HepG2 (cell line): Measurements from ENCODE around the gene RNF13. TPM values are rescaled to one million over a fixed set of nuclear protein-coding genes. Genes with fewer than 3 reads are reported as not detected.
A peak's percentile ranks its signal among the peaks of the same experiment; 100 is the strongest.

ENCODE experiments used
- AGO1 ChIP-seq: fragments of 200-400 bp; formaldehyde crosslinking; IDR thresholded peaks from 2 replicates; pipeline ENCODE4 v1.6.1; 2017; ENCODE audit warnings: mild to moderate bottlenecking, low read depth, low read length, moderate library complexity; ENCODE audit not compliant: poor library complexity, severe bottlenecking
- KMT2B ChIP-seq: IDR thresholded peaks from 2 replicates; pipeline ENCODE4 v1.6.1; 2016; ENCODE audit warnings: missing genetic modification reagents, missing compliant biosample characterization
- MYC ChIP-seq: sonication (generic); formaldehyde crosslinking; IDR thresholded peaks from 2 replicates; pipeline ENCODE4 v1.9.0; 2021; ENCODE audit warnings: missing genetic modification reagents, borderline replicate concordance
- NRL ChIP-seq: sonication (generic); formaldehyde crosslinking; IDR thresholded peaks from 2 replicates; pipeline ENCODE4 v1.5.0; 2020; ENCODE audit warnings: missing genetic modification reagents, mild to moderate bottlenecking, moderate library complexity, borderline replicate concordance
- PBX3 ChIP-seq: sonication (generic); formaldehyde crosslinking; IDR thresholded peaks from 2 replicates; pipeline ENCODE4 v1.8.1; 2023; ENCODE audit warnings: missing genetic modification reagents, inconsistent platforms, borderline replicate concordance
- SALL2 ChIP-seq: sonication (generic); formaldehyde crosslinking; IDR thresholded peaks from 2 replicates; pipeline ENCODE4 v1.8.1; 2023; ENCODE audit warnings: mild to moderate bottlenecking, missing genetic modification reagents, inconsistent platforms
- SNRNP70 ChIP-seq: fragments of 200-400 bp; formaldehyde crosslinking; IDR thresholded peaks from 2 replicates; pipeline ENCODE4 v1.6.1; 2017; ENCODE audit warnings: mild to moderate bottlenecking, low read depth, low read length, moderate library complexity
- SOX6 ChIP-seq, 2 experiments: fragments of 450-650 bp in 1 of 2; sonication (generic) in 1 of 2; formaldehyde crosslinking in 1 of 2; IDR thresholded peaks; 2 replicates each; pipeline versions ENCODE4 v1.4.0 to v1.6.1; 2017 to 2020; ENCODE audit warnings: antibody characterized with exemption in 1 of 2, mild to moderate bottlenecking in 1 of 2, missing genetic modification reagents in 1 of 2
- TEAD2 ChIP-seq: sonication (generic); formaldehyde crosslinking; IDR thresholded peaks from 2 replicates; pipeline ENCODE4 v1.9.0; 2021; ENCODE audit warnings: missing genetic modification reagents
- ZBTB37 ChIP-seq: sonication (generic); formaldehyde crosslinking; IDR thresholded peaks from 2 replicates; pipeline ENCODE4 v1.4.0; 2020; ENCODE audit warnings: mild to moderate bottlenecking, missing genetic modification reagents
- ZBTB4 ChIP-seq: sonication (generic); formaldehyde crosslinking; IDR thresholded peaks from 2 replicates; pipeline ENCODE4 v1.4.0; 2020; ENCODE audit warnings: missing genetic modification reagents, mild to moderate bottlenecking, borderline replicate concordance
- ZBTB43 ChIP-seq: sonication (generic); formaldehyde crosslinking; conservative IDR thresholded peaks from 2 replicates; pipeline ENCODE4 v1.4.0; 2020; ENCODE audit warnings: missing genetic modification reagents
- ZNF10 ChIP-seq: sonication (generic); formaldehyde crosslinking; IDR thresholded peaks from 2 replicates; pipeline ENCODE4 v1.4.0; 2020; ENCODE audit warnings: mild to moderate bottlenecking, low read depth, missing genetic modification reagents, borderline replicate concordance
- ZNF160 ChIP-seq: sonication (generic); formaldehyde crosslinking; IDR thresholded peaks from 2 replicates; pipeline ENCODE4 v1.8.0; 2022; ENCODE audit warnings: mild to moderate bottlenecking, inconsistent platforms, missing genetic modification reagents
- ZNF235 ChIP-seq: sonication (generic); formaldehyde crosslinking; IDR thresholded peaks from 2 replicates; pipeline ENCODE4 v1.8.1; 2023; ENCODE audit warnings: mild to moderate bottlenecking, missing genetic modification reagents, borderline replicate concordance
- ZNF263 ChIP-seq: sonication (generic); formaldehyde crosslinking; IDR thresholded peaks from 2 replicates; pipeline ENCODE4 v1.4.0; 2020; ENCODE audit warnings: missing genetic modification reagents
- ZNF891 ChIP-seq: sonication (generic); formaldehyde crosslinking; IDR thresholded peaks from 2 replicates; pipeline ENCODE4 v1.5.0; 2020; ENCODE audit warnings: mild to moderate bottlenecking, missing genetic modification reagents
- ZSCAN29 ChIP-seq: sonication (generic); formaldehyde crosslinking; conservative IDR thresholded peaks from 2 replicates; pipeline ENCODE4 v1.4.0; 2020; ENCODE audit warnings: mild to moderate bottlenecking, missing genetic modification reagents
- polyA plus RNA-seq, 8 experiments: library from polyadenylated mRNA; depleted of rRNA in 3 of 8; stranded (reverse) in 7 of 8; unstranded in 1 of 8; fragments of >200 nt; fragmentation: Illumina TruSeq in 4 of 8; extraction: Trizol in 4 of 8; gene quantifications; 2 replicates each; pipeline versions ENCODE4 v1.2.1 to v1.2.3, GENCODE V29; 2011 to 2016; ENCODE audit warnings: low read depth in 4 of 8, missing spikeins in 1 of 8, mixed read lengths in 1 of 8; ENCODE audit not compliant: insufficient read depth in 1 of 8
- total RNA-seq, 5 experiments: library from RNA; depleted of rRNA; stranded (reverse); fragments of >200 nt; fragmentation: Illumina TruSeq; extraction: Trizol; gene quantifications; 2 replicates each; pipeline ENCODE4 v1.2.3, GENCODE V29; 2016; ENCODE audit warnings: low read depth in 1 of 5
- TF ChIP-seq, protein P1 (sequence below): sonication (generic); formaldehyde crosslinking; IDR thresholded peaks from 2 replicates; pipeline ENCODE4 v1.5.0; 2020; ENCODE audit warnings: missing genetic modification reagents

RNF13 gene
- total and polyA plus RNA-seq, 2 of the 13 experiments (the other 11 are each of a cell fraction or from before 2014, with no cell fraction given): 39.8 to 46.0 TPM

DNA sequence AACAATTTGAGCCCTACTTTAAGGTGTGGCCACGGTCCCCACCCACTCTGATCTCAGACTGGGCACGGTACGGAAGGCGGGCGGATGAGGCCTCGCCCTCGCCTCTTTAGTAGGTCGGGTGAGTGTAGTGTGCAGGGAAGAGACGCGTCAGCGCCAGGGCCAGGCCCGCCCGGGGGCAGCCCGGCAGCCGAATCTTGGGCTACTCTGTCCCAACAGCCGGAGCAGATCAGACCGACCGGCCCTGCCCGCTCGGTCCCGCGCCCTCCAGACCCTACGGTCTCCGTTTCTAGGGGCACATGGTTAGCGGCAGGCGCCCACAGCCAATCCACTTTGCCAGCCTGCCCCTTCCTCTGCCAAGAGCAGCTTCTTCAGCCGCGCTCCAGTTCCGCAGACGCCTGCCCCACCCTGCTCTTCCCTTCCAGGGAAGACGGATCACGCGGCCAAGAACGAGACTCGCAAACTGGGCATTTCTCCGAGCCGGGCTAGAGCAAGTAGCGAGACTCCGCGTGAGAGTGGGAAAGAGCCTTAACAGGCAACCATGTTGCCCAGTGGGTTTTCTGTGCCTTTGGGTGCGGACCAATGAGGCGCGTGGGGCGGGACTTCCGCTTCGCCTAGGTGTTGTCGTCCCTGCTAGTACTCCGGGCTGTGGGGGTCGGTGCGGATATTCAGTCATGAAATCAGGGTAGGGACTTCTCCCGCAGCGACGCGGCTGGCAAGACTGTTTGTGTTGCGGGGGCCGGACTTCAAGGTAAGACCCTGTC lies at the start of gene RNF13 (continued):
- TF ChIP-seq ZNF160 (CRISPR knock-in tag): no peak
- TF ChIP-seq MYC (CRISPR knock-in tag): peak; percentile 80
- peak; percentile 72; the same call in 1 of the 2 replicates for TF ChIP-seq ZNF891 (CRISPR knock-in tag)
- TF ChIP-seq SOX6 (IDR thresholded peaks at IDR 0.05): no peak
- TF ChIP-seq SOX6 (CRISPR knock-in tag; IDR thresholded peaks at IDR 0.05): peak; percentile 67
- TF ChIP-seq, protein P1, sequence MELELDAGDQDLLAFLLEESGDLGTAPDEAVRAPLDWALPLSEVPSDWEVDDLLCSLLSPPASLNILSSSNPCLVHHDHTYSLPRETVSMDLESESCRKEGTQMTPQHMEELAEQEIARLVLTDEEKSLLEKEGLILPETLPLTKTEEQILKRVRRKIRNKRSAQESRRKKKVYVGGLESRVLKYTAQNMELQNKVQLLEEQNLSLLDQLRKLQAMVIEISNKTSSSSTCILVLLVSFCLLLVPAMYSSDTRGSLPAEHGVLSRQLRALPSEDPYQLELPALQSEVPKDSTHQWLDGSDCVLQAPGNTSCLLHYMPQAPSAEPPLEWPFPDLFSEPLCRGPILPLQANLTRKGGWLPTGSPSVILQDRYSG (CRISPR knock-in tag): 0 out of 2 replicates have a peak, but pooled peaks have one; percentile 71
- TF ChIP-seq ZBTB37 (CRISPR knock-in tag): peak; percentile 36; the same call in 1 of the 2 replicates
- TF ChIP-seq SALL2 (CRISPR knock-in tag): peak; percentile 51; the same call in 1 of the 2 replicates
- 0 out of 2 replicates have a peak, but pooled peaks have one; percentile 26 for TF ChIP-seq PBX3
- TF ChIP-seq KMT2B (CRISPR knock-in tag): peak; percentile 65; the same call in 1 of the 2 replicates
- peak; percentile 66 for TF ChIP-seq ZNF235 (CRISPR knock-in tag)
- TF ChIP-seq ZNF263: peak; percentile 48; the same call in 1 of the 2 replicates
- no peak for TF ChIP-seq ZNF10 (CRISPR knock-in tag)
- peak; percentile 64 for TF ChIP-seq ZBTB43 (CRISPR knock-in tag)
- TF ChIP-seq ZBTB4: 0 out of 2 replicates have a peak, but pooled peaks have one; percentile 59
- TF ChIP-seq NRL (CRISPR knock-in tag): peak; percentile 59
- TF ChIP-seq TEAD2 (CRISPR knock-in tag): 0 out of 2 replicates have a peak, but pooled peaks have one; percentile 65
- peak; percentile 74 for TF ChIP-seq AGO1
- no peak for TF ChIP-seq SNRNP70
- 0 out of 2 replicates have a peak, but pooled peaks have one; percentile 46 for TF ChIP-seq ZSCAN29 (CRISPR knock-in tag)
